Measurements from ENCODE around the gene GLI3. TPM values are rescaled to one million over a fixed set of nuclear protein-coding genes. Genes with fewer than 3 reads are reported as not detected.

The GLI3 gene
- polyA plus RNA-seq, 1 of the 3 experiments (the other 2 are of a cell fraction), result 0.08 TPM

DNA sequence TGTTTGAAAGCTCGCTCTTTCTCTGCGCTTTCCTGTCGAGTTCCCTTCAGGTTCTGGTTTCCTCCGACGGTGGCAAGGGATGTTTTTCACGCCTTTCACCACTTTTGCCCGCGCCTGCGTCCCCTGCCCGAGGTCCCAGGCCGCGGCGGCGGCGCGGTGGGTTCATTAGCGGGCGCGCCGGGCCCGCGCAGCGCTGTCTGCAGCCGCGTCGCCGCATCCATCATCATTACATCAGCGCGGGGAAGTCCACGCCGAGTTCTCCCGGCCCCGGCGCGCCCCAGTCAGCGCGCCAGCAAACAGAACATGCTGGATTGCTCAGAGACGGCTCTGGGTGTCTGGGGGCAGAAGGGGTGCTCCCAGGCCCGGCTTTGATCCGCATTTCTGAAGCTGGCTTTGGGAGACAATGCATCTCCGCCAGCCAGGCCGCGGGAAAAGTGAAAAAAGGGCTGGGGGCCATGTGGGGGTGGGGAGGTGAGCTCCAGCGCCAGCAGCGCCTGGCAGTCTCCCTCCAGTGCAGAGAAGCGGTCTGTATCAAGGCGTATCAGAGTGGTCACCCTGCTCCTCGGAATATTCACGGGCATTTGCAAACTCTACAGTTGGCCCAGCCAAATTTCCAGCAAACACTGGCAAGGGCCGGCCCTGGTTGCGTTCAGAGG, 8.9 kb downstream of the GLI3 start:
- Histone ChIP-seq H2AFZ (ENCODE audit: low read depth) (no peak overlapping the region), H3F3A (replicated peaks; ENCODE audit: insufficient read depth) (no peaks in the 10 kb centered on the region), H3K9me3 (no peaks in the 10 kb centered on the region), H3K27ac (ENCODE audit: low read depth in 2 of 2, low read length in 1 of 2) (no peak overlapping the region), H3K79me2 (ENCODE audit: insufficient read depth) (no peaks in the 10 kb centered on the region), H3K9ac (no peak overlapping the region), H4K20me1 (ENCODE audit: insufficient read depth) (no peaks in the 10 kb centered on the region), H3K4me3 (ENCODE audit: low read depth in 2 of 2, low read length in 1 of 2) (no peak overlapping the region), H3K4me2 (no peak overlapping the region; the same call in 1 of the 2 replicates), H3K4me1 (ENCODE audit: control insufficient read depth in 1 of 2, insufficient read depth in 2 of 2, low read depth in 1 of 2, low read length in 1 of 2) (no peaks in the 10 kb centered on the region; a peak in 1 of 4 replicates), H3K27me3 (ENCODE audit: insufficient read depth) (peaks cover 92% of the 10 kb centered on the region), H3K9me2 (no peaks in the 10 kb centered on the region), H3K36me3 (replicated peaks in 1 of 2; ENCODE audit: control insufficient read depth in 1 of 2, insufficient read depth in 2 of 2, low read length in 1 of 2) (no peaks in the 10 kb centered on the region)
- ChIA-PET POLR2A (no interaction called here), CTCF (interaction anchor here (1.0 to 1.8 kb wide), 3 partner anchors 13 to 287 kb away, joined by 3 to 5 read pairs (median 4); no protein-coding TSS in a partner anchor)
- 3% methylated on average over 23 of the region's 51 CpGs for WGBS (ENCODE audit: low lambda C conversion rate)
- TF ChIP-seq CHD2 (IDR thresholded peaks at IDR 0.05; ENCODE audit: low read length, partially characterized antibody), result no peak
- TF ChIP-seq FOXJ3 (CRISPR knock-in tag; IDR thresholded peaks at IDR 0.05), result no peak
- TF ChIP-seq TEAD4 (IDR thresholded peaks at IDR 0.05; ENCODE audit: borderline replicate concordance, insufficient read depth), result no peak
- TF ChIP-seq MXI1 (IDR thresholded peaks at IDR 0.05; ENCODE audit: low read depth, low read length), result no peak
- no peak for DNase-seq

DNA sequence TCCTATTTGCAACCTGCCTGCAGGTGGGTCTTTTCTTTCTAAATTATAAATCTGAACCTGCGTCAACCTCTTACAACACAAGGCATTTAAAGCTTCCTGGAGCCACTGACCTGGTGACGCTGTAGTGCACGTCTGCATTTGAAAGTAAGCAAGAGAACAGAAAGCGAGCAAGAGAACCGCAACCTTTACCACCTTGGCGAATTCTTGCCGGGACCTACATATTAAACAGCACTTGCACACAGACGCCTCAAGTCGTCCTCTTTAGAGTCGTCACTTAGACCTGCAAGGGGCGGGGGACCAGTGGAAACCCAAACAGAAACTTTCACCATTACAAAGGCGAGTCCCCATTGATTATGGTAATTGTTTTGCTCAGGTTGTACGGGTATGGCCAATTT, 9.5 kb downstream of the GLI3 start:
- no peak for DNase-seq
- CTCF ChIA-PET, result interaction anchor here (1.0 to 1.8 kb wide), 3 partner anchors 12 to 287 kb away, joined by 3 to 5 read pairs (median 4); no protein-coding TSS in a partner anchor
- Histone ChIP-seq H3K4me1 (ENCODE audit: control insufficient read depth in 1 of 2, insufficient read depth in 2 of 2, low read depth in 1 of 2, low read length in 1 of 2) (no peaks in the 10 kb centered on the region; a peak in 1 of 4 replicates), H3K27me3 (ENCODE audit: insufficient read depth) (peaks cover 92% of the 10 kb centered on the region), H2AFZ (ENCODE audit: low read depth) (no peak overlapping the region), H3K9ac (no peak overlapping the region), H3K27ac (ENCODE audit: low read depth in 2 of 2, low read length in 1 of 2) (no peak overlapping the region), H3K9me2 (no peaks in the 10 kb centered on the region), H3K36me3 (replicated peaks in 1 of 2; ENCODE audit: control insufficient read depth in 1 of 2, insufficient read depth in 2 of 2, low read length in 1 of 2) (no peaks in the 10 kb centered on the region), H4K20me1 (ENCODE audit: insufficient read depth) (no peaks in the 10 kb centered on the region), H3K9me3 (no peaks in the 10 kb centered on the region), H3K79me2 (ENCODE audit: insufficient read depth) (no peaks in the 10 kb centered on the region), H3K4me2 (no peak overlapping the region; the same call in 1 of the 2 replicates), H3K4me3 (ENCODE audit: low read depth in 2 of 2, low read length in 1 of 2) (no peak overlapping the region), H3F3A (replicated peaks; ENCODE audit: insufficient read depth) (no peaks in the 10 kb centered on the region)
- POLR2A ChIA-PET, result no interaction called here
- TF ChIP-seq POLR2AphosphoS5 (IDR thresholded peaks at IDR 0.05; ENCODE audit: low read depth, low read length), result no peak
- no peak for TF ChIP-seq YY1 (IDR thresholded peaks at IDR 0.05; ENCODE audit: low read depth)
- TF ChIP-seq, protein P1, sequence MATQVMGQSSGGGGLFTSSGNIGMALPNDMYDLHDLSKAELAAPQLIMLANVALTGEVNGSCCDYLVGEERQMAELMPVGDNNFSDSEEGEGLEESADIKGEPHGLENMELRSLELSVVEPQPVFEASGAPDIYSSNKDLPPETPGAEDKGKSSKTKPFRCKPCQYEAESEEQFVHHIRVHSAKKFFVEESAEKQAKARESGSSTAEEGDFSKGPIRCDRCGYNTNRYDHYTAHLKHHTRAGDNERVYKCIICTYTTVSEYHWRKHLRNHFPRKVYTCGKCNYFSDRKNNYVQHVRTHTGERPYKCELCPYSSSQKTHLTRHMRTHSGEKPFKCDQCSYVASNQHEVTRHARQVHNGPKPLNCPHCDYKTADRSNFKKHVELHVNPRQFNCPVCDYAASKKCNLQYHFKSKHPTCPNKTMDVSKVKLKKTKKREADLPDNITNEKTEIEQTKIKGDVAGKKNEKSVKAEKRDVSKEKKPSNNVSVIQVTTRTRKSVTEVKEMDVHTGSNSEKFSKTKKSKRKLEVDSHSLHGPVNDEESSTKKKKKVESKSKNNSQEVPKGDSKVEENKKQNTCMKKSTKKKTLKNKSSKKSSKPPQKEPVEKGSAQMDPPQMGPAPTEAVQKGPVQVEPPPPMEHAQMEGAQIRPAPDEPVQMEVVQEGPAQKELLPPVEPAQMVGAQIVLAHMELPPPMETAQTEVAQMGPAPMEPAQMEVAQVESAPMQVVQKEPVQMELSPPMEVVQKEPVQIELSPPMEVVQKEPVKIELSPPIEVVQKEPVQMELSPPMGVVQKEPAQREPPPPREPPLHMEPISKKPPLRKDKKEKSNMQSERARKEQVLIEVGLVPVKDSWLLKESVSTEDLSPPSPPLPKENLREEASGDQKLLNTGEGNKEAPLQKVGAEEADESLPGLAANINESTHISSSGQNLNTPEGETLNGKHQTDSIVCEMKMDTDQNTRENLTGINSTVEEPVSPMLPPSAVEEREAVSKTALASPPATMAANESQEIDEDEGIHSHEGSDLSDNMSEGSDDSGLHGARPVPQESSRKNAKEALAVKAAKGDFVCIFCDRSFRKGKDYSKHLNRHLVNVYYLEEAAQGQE (IDR thresholded peaks at IDR 0.05; ENCODE audit: low read depth, low read length), result no peak
- TF ChIP-seq RCOR1 (IDR thresholded peaks at IDR 0.05; ENCODE audit: low read length), result no peak
- TF ChIP-seq TCF12 (IDR thresholded peaks at IDR 0.05), result no peak
- TF ChIP-seq, protein P2, sequence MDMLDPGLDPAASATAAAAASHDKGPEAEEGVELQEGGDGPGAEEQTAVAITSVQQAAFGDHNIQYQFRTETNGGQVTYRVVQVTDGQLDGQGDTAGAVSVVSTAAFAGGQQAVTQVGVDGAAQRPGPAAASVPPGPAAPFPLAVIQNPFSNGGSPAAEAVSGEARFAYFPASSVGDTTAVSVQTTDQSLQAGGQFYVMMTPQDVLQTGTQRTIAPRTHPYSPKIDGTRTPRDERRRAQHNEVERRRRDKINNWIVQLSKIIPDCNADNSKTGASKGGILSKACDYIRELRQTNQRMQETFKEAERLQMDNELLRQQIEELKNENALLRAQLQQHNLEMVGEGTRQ (IDR thresholded peaks at IDR 0.05; ENCODE audit: borderline replicate concordance, low read depth, low read length), result no peak
- WGBS (ENCODE audit: low lambda C conversion rate), result 14% methylated on average over 13 of the region's 13 CpGs

Measured in SK-N-SH (cell line).